ENCODE data around the gene ARHGAP26. TPM values are rescaled to one million over a fixed set of nuclear protein-coding genes. Genes with fewer than 3 reads are reported as not detected.
"Not testable (repeated sequence)": the region's sequence is repeated elsewhere in the genome, so short reads cannot be mapped to it uniquely, and the experiment has no call there.

Gene ARHGAP26
- total RNA-seq, 5 donors from 2014 or later (not counting 1 experiment from before 2014, with no cell fraction given): 22.8 to 49.3 (median 28.3) TPM

- WGBS (ENCODE audit: insufficient coverage): 75% methylated on average over 1 of the region's 1 CpG
- H3K4me3 ChIP-seq (ENCODE audit: control insufficient read depth in 1 of 2, extremely low read depth in 1 of 2, low read length in 1 of 2); DNase-seq; H3K27ac Mint-ChIP-seq; H3K27me3 ChIP-seq (replicated peaks in 1 of 2; ENCODE audit: control insufficient read depth in 2 of 2, extremely low read depth in 1 of 2, insufficient read depth in 2 of 2, low read length in 1 of 2); ATAC-seq (replicated peaks in 1 of 4); H3K36me3 ChIP-seq (ENCODE audit: control insufficient read depth in 2 of 2, extremely low read depth in 1 of 2, insufficient read depth in 1 of 2, low read length in 1 of 2); H3K27me3 Mint-ChIP-seq; H3K9me3 ChIP-seq; H3K27ac ChIP-seq (ENCODE audit: low read length); H3K4me3 Mint-ChIP-seq; POLR2A ChIA-PET: not testable (repeated sequence)
- peaks cover 50% of the 10 kb centered on the region for H3K36me3 Mint-ChIP-seq
- peaks cover under 1 to 20% of the 10 kb centered on the region in 2 experiments for H3K4me1 ChIP-seq (ENCODE audit: control insufficient read depth in 1 of 2, extremely low read depth in 1 of 2, insufficient read depth in 2 of 2, low read length in 2 of 2)
- H3K9me3 Mint-ChIP-seq: peaks cover 8 to 28% (median 20%) of the 10 kb centered on the region in 3 donors
- H3K4me1 Mint-ChIP-seq: peaks cover 16 to 56% (median 25%) of the 10 kb centered on the region in 3 donors
- CTCF ChIA-PET: interaction anchor here in 1 of 2 donors (0.9 kb wide), 1 partner anchor 101 kb away, joined by 7 read pairs; no protein-coding TSS in a partner anchor
Measured at GRCh38 chr5:142989270-142989669, 219.1 kb downstream of the ARHGAP26 start.

- POLR2A ChIA-PET; H3K36me3 ChIP-seq (ENCODE audit: control insufficient read depth in 2 of 2, extremely low read depth in 1 of 2, insufficient read depth in 1 of 2, low read length in 1 of 2); H3K4me3 Mint-ChIP-seq; H3K4me3 ChIP-seq (ENCODE audit: control insufficient read depth in 1 of 2, extremely low read depth in 1 of 2, low read length in 1 of 2); H3K27ac ChIP-seq (ENCODE audit: low read length); DNase-seq; H3K9me3 ChIP-seq; ATAC-seq (replicated peaks in 1 of 4); H3K27me3 ChIP-seq (replicated peaks in 1 of 2; ENCODE audit: control insufficient read depth in 2 of 2, extremely low read depth in 1 of 2, insufficient read depth in 2 of 2, low read length in 1 of 2); H3K27me3 Mint-ChIP-seq: not testable (repeated sequence)
- peak overlapping the region in 1 of 2 donors; percentile 28 for H3K27ac Mint-ChIP-seq
- peaks cover 8 to 28% (median 20%) of the 10 kb centered on the region in 3 donors for H3K9me3 Mint-ChIP-seq
- 100% methylated on average over 2 of the region's 8 CpGs for WGBS (ENCODE audit: insufficient coverage)
- CTCF ChIA-PET: interaction anchor here in 1 of 2 donors (0.9 to 1.5 kb wide), 2 partner anchors 13 to 102 kb away, joined by 5 to 7 read pairs; no protein-coding TSS in a partner anchor
- H3K4me1 ChIP-seq (ENCODE audit: control insufficient read depth in 1 of 2, extremely low read depth in 1 of 2, insufficient read depth in 2 of 2, low read length in 2 of 2): peaks cover 0 to 21% of the 10 kb centered on the region in 2 experiments
- H3K36me3 Mint-ChIP-seq: peaks cover 54% of the 10 kb centered on the region
- H3K4me1 Mint-ChIP-seq: peaks cover 14 to 57% (median 22%) of the 10 kb centered on the region in 3 donors
Measured at GRCh38 chr5:142990073-142990472, 219.9 kb downstream of the ARHGAP26 start.

GRCh38 chr5:142994218-142994617 lies 224.0 kb downstream of the ARHGAP26 start:
- H3K27ac ChIP-seq (ENCODE audit: low read length): no peak overlapping the region
- H3K4me3 ChIP-seq (ENCODE audit: control insufficient read depth in 1 of 2, extremely low read depth in 1 of 2, low read length in 1 of 2): no peak overlapping the region
- POLR2A ChIA-PET: interaction anchor here in 1 of 2 donors (0.5 to 0.6 kb wide), 2 partner anchors 37 to 195 kb away, joined by 3 read pairs; no protein-coding TSS in a partner anchor
- peaks cover 0 to 42% of the 10 kb centered on the region in 2 experiments for H3K4me1 ChIP-seq (ENCODE audit: control insufficient read depth in 1 of 2, extremely low read depth in 1 of 2, insufficient read depth in 2 of 2, low read length in 2 of 2)
- Mint-ChIP-seq H3K4me1 (peaks cover 8 to 68% (median 38%) of the 10 kb centered on the region in 3 donors), H3K36me3 (peaks cover 43% of the 10 kb centered on the region), H3K9me3 (peaks cover 0 to 9% (median 7%) of the 10 kb centered on the region in 3 donors), H3K27me3 (no peaks in the 10 kb centered on the region), H3K27ac (peak overlapping the region; percentile 5 to 29), H3K4me3 (no peak overlapping the region)
- CTCF ChIA-PET: interaction anchor here (0.6 to 1.1 kb wide), 3 partner anchors 8 to 26 kb away, joined by 3 to 6 read pairs (median 4); no protein-coding TSS in a partner anchor
- H3K9me3 ChIP-seq: no peaks in the 10 kb centered on the region
- DNase-seq (no peak), ATAC-seq (replicated peaks in 1 of 4) (no peak)
- peaks cover 0 to 4% of the 10 kb centered on the region in 2 donors for H3K36me3 ChIP-seq (ENCODE audit: control insufficient read depth in 2 of 2, extremely low read depth in 1 of 2, insufficient read depth in 1 of 2, low read length in 1 of 2)
- no peaks in the 10 kb centered on the region for H3K27me3 ChIP-seq (replicated peaks in 1 of 2; ENCODE audit: control insufficient read depth in 2 of 2, extremely low read depth in 1 of 2, insufficient read depth in 2 of 2, low read length in 1 of 2)
- WGBS (ENCODE audit: insufficient coverage): 100% methylated on average over 2 of the region's 2 CpGs

- H3K9me3 Mint-ChIP-seq; ATAC-seq (replicated peaks in 1 of 4); H3K27me3 ChIP-seq (replicated peaks in 1 of 2; ENCODE audit: control insufficient read depth in 2 of 2, extremely low read depth in 1 of 2, insufficient read depth in 2 of 2, low read length in 1 of 2); H3K4me3 Mint-ChIP-seq; H3K36me3 ChIP-seq (ENCODE audit: control insufficient read depth in 2 of 2, extremely low read depth in 1 of 2, insufficient read depth in 1 of 2, low read length in 1 of 2); H3K27me3 Mint-ChIP-seq; DNase-seq; H3K9me3 ChIP-seq; H3K4me3 ChIP-seq (ENCODE audit: control insufficient read depth in 1 of 2, extremely low read depth in 1 of 2, low read length in 1 of 2): not testable (repeated sequence)
- ChIA-PET CTCF (interaction anchor here in 1 of 2 donors (1.3 kb wide), 1 partner anchor 18 kb away, joined by 3 read pairs; no protein-coding TSS in a partner anchor), POLR2A (interaction anchor here in 1 of 2 donors (0.6 kb wide), 1 partner anchor 54 kb away, joined by 5 read pairs; no protein-coding TSS in a partner anchor)
- Histone ChIP-seq H3K4me1 (ENCODE audit: control insufficient read depth in 1 of 2, extremely low read depth in 1 of 2, insufficient read depth in 2 of 2, low read length in 2 of 2) (peaks cover 0 to 41% of the 10 kb centered on the region in 2 experiments), H3K27ac (ENCODE audit: low read length) (peak overlapping the region; percentile 45)
- Mint-ChIP-seq H3K36me3 (peaks cover 41% of the 10 kb centered on the region), H3K4me1 (peaks cover under 1 to 70% (median 38%) of the 10 kb centered on the region in 3 donors), H3K27ac (peak overlapping the region; percentile 44 to 74)
Measured at GRCh38 chr5:142995621-142996020, 225.4 kb downstream of the ARHGAP26 start.

- no peak overlapping the region for H3K4me3 Mint-ChIP-seq
- H3K27ac Mint-ChIP-seq: peak overlapping the region; percentile 16 to 50
- peaks cover 29% of the 10 kb centered on the region for H3K36me3 Mint-ChIP-seq
- Histone ChIP-seq H3K27me3 (replicated peaks in 1 of 2; ENCODE audit: control insufficient read depth in 2 of 2, extremely low read depth in 1 of 2, insufficient read depth in 2 of 2, low read length in 1 of 2) (no peaks in the 10 kb centered on the region), H3K4me3 (ENCODE audit: control insufficient read depth in 1 of 2, extremely low read depth in 1 of 2, low read length in 1 of 2) (no peak overlapping the region), H3K9me3 (no peaks in the 10 kb centered on the region), H3K4me1 (ENCODE audit: control insufficient read depth in 1 of 2, extremely low read depth in 1 of 2, insufficient read depth in 2 of 2, low read length in 2 of 2) (peaks cover 13 to 48% of the 10 kb centered on the region in 2 experiments), H3K36me3 (ENCODE audit: control insufficient read depth in 2 of 2, extremely low read depth in 1 of 2, insufficient read depth in 1 of 2, low read length in 1 of 2) (no peaks in the 10 kb centered on the region), H3K27ac (ENCODE audit: low read length) (peak overlapping the region; percentile 45)
- no peak for ATAC-seq (replicated peaks in 1 of 4)
- H3K27me3 Mint-ChIP-seq: no peaks in the 10 kb centered on the region
- no CpG with 5 or more reads among the region's 1 CpG for WGBS (ENCODE audit: insufficient coverage)
- DNase-seq: peak in 1 of 35 experiments; percentile 34
- ChIA-PET POLR2A (interaction anchor here in 1 of 2 donors (0.6 kb wide), 1 partner anchor 399 kb away, joined by 3 read pairs; no protein-coding TSS in a partner anchor), CTCF (interaction anchor here (0.6 to 1.5 kb wide), 6 partner anchors 18 to 283 kb away, joined by 3 to 6 read pairs (median 4); no protein-coding TSS in a partner anchor)
- H3K9me3 Mint-ChIP-seq: peaks cover 0 to 4% (median 0%) of the 10 kb centered on the region in 3 donors
- H3K4me1 Mint-ChIP-seq: peaks cover 16 to 74% (median 58%) of the 10 kb centered on the region in 3 donors
Measured at GRCh38 chr5:142997591-142997990, 227.4 kb downstream of the ARHGAP26 start.

GRCh38 chr5:142998316-142999020 lies 228.3 kb downstream of the ARHGAP26 start:
- DNase-seq (no peak), ATAC-seq (replicated peaks in 1 of 4) (no peak)
- Histone ChIP-seq H3K27ac (ENCODE audit: low read length) (peak overlapping the region; percentile 58), H3K4me1 (ENCODE audit: control insufficient read depth in 1 of 2, extremely low read depth in 1 of 2, insufficient read depth in 2 of 2, low read length in 2 of 2) (peaks cover 21 to 55% of the 10 kb centered on the region in 2 experiments), H3K36me3 (ENCODE audit: control insufficient read depth in 2 of 2, extremely low read depth in 1 of 2, insufficient read depth in 1 of 2, low read length in 1 of 2) (no peaks in the 10 kb centered on the region), H3K4me3 (ENCODE audit: control insufficient read depth in 1 of 2, extremely low read depth in 1 of 2, low read length in 1 of 2) (no peak overlapping the region), H3K27me3 (replicated peaks in 1 of 2; ENCODE audit: control insufficient read depth in 2 of 2, extremely low read depth in 1 of 2, insufficient read depth in 2 of 2, low read length in 1 of 2) (no peaks in the 10 kb centered on the region), H3K9me3 (no peaks in the 10 kb centered on the region)
- no peak overlapping the region for H3K4me3 Mint-ChIP-seq
- ChIA-PET CTCF (interaction anchor here (0.6 to 1.5 kb wide), 5 partner anchors 10 to 284 kb away, joined by 3 to 4 read pairs (median 3); no protein-coding TSS in a partner anchor), POLR2A (interaction anchor here in 1 of 2 donors (0.5 kb wide), 1 partner anchor 131 kb away, joined by 6 read pairs; no protein-coding TSS in a partner anchor)
- WGBS (ENCODE audit: insufficient coverage): no CpG with 5 or more reads among the region's 6 CpGs
- no peaks in the 10 kb centered on the region for H3K27me3 Mint-ChIP-seq
- peaks cover 29% of the 10 kb centered on the region for H3K36me3 Mint-ChIP-seq
- peaks cover 25 to 83% (median 67%) of the 10 kb centered on the region in 3 donors for H3K4me1 Mint-ChIP-seq
- H3K9me3 Mint-ChIP-seq: peaks cover 0 to 4% (median 0%) of the 10 kb centered on the region in 3 donors
- peak overlapping the region; percentile 84 to 97 for H3K27ac Mint-ChIP-seq
